ENCODE data around the gene BCLAF3.

DNA sequence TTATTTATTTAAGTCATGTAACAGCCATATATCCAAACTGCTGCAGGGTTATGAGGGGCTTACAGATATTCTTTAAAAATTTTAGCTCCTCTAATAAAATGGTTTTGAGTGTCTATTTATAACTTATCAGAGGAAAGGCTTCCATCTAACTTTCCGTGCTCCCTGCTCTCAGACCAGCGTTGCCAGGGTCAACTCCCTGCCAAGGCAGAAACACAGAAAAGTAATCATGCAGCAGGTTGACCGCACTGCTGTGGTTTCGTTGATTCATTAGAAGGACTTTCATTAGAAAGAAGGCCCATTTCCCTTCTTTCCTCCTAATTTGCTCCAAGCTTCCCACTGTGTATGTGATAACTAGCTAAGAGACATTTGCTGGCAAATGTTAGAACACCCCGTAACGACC, 33.9 kb downstream of the BCLAF3 start:
- TF ChIP-seq, protein P1, sequence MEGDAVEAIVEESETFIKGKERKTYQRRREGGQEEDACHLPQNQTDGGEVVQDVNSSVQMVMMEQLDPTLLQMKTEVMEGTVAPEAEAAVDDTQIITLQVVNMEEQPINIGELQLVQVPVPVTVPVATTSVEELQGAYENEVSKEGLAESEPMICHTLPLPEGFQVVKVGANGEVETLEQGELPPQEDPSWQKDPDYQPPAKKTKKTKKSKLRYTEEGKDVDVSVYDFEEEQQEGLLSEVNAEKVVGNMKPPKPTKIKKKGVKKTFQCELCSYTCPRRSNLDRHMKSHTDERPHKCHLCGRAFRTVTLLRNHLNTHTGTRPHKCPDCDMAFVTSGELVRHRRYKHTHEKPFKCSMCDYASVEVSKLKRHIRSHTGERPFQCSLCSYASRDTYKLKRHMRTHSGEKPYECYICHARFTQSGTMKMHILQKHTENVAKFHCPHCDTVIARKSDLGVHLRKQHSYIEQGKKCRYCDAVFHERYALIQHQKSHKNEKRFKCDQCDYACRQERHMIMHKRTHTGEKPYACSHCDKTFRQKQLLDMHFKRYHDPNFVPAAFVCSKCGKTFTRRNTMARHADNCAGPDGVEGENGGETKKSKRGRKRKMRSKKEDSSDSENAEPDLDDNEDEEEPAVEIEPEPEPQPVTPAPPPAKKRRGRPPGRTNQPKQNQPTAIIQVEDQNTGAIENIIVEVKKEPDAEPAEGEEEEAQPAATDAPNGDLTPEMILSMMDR (IDR thresholded peaks at IDR 0.05) = no peak
- TF ChIP-seq POLR2A (IDR thresholded peaks at IDR 0.05) = no peak

All from right lobe of liver (tissue), 4 donors.